NCI-H2107 treated with DMSO at 0.1 percent for 48 hours (cell line): Measurements from ENCODE around the gene TSPYL1.
A peak's percentile ranks its signal among the peaks of the same experiment; 100 is the strongest.
"Not testable (repeated sequence)": the region's sequence is repeated elsewhere in the genome, so short reads cannot be mapped to it uniquely, and the experiment has no call there.

Experiments
- DNase-seq: peaks from one replicate; lab custom pipeline; 2025; ENCODE audit not compliant: unreplicated experiment; lab: John Stamatoyannopoulos, UW

The TSPYL1 gene

DNA sequence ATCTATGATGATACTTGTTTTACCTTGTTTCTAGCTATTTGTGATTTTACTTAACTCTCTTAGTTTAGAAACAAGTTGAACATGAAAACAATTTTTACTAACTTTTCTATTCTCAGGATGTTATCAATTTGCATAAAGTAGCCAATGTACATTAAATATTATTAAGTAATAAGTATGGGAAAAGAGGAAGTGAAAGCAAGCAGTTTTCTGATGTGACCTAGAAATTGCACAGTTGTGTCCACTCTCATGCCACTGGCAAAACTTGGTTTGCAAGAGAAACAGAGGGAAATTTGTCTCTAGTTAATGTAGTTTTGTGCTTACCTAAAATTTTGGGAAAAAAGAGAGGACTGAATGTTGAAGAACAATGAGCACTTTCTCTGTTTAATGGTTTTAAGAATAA, 19.2 kb upstream of the TSPYL1 start:
- DNase-seq = no peak

DNA sequence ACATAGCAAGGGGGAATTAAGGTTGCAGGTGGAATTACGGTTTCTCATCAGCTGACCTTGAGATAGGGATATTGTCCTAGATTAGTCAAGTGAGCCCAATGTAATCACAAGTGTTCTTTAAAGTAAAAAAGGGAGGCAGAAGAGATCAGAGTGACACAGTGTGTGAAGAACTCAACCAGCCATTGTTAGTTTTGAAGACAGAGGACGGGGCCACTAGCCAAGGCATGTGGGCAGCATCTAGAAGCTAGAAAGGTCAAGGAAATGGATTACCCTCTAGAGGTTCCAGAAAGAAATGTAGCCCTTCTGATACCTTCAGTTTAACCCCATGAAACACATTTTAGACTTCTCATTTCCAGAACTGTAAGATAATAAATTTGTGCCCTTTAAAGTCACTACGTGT, 18.5 kb upstream of the TSPYL1 start:
- no peak for DNase-seq

DNA sequence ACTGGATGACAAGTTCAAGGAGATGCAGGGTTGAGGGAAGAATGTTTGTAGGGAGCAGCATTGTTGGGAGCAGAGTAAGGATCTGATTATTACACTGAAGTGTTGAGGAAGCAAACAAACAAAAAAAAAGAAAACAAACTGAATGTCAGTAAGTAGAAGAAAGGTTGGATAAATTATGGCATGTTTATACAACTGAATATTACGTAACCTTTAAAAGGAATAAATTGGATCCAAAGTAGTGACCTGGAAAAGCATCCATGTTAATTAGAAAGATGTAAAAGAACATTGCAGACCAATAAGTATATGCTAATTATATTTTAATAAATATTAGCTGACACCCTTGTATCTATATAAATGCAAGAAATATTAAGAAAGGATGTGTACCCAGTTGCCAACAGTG, 12.8 kb upstream of the TSPYL1 start:
- DNase-seq = no peak

DNA sequence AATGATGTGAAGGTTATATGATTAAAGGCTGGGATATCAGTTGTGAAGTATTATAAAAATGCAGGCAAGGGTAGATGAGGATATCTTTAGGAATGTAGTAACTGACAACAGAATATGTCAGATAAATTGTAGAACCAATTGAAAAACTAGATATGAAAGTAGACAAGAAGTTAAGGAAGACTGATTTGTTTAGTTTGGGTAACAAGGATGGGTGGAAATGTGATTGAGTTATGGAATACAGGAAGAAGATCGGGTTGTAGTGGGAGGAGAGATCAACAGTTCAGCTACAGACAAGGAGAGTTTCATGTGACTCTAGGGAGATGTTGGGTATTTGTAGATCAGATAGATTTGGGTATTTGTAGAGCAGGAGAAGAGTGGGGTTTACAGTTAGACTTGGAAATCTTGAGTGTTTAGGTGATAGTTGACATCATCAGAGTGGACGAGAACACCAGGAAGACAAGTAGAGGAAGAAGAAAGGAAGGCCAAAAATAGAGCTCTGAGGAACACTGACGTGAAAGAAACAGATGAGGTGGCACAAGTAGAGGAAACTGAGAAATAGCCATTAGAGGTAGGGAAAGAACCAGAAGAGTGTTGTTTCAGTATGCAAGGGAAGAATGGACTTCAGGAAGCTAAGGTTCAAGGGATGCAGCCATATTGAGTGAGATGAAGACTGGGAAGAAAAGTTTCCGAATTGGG, 12.1 kb upstream of the TSPYL1 start:
- no peak for DNase-seq

DNA sequence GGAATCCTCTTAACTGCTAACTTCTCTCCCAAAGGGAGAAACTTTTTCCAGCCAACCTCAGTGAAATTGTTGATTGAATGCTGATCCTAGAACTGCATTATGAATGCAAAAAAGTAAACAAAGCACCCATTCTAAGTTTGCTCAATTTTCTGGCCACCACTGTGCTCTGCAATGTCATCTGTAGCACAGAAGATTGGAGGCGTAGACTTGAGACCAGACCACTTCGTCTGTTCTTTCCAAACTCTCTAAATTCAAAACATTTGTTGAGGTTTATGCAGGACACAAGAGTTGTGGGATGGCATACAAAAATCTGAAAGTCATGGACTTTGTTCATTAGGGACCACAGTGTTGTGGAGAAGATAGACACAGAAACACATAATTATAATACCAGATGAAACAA, 11.1 kb upstream of the TSPYL1 start:
- no peak for DNase-seq

DNA sequence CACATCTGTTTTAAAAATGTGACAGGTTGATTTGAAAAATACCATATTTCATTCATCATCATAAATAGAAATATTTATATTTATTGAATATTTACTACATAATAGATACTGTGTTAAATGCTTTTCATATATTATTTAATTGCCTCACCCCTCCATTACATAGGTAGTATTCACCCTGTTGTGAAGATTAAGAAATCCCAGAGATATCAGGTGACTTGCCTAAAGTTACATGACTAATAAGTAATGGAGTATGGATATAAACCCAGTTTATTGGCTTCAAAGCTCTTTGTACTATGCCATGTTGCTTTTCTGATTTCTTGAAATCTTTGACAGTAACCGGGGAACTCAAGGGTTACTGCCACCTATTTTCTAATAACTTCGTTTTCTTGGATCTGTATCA, 10.1 kb upstream of the TSPYL1 start:
- DNase-seq = no peak

DNA sequence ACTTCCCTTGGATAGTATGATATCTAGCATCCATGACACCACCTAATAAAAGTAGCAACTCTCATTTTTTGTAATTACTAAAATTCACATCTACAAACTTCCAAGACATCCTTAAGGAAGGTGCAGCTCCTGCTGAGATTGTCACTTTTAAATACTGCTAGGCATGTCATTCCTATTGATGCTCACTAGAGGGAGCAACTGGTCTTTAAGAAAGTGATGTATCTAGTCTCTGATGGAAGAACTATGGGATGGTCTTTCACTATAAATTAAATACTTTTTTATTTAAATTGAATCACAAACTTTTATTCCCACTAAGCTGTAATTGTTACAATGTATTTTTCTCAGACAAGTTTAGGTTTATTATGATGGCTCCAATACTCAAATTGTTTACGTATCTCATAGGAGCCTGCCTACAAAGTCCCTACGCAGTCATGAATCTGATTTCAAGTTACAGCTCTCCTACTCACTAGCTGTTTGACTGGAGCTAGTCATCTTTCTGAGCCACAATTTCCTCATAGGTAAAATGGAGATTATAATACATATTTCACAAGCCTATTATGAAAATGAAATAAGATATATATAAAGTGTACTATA, 8.1 kb upstream of the TSPYL1 start:
- DNase-seq = peak; percentile 28

DNA sequence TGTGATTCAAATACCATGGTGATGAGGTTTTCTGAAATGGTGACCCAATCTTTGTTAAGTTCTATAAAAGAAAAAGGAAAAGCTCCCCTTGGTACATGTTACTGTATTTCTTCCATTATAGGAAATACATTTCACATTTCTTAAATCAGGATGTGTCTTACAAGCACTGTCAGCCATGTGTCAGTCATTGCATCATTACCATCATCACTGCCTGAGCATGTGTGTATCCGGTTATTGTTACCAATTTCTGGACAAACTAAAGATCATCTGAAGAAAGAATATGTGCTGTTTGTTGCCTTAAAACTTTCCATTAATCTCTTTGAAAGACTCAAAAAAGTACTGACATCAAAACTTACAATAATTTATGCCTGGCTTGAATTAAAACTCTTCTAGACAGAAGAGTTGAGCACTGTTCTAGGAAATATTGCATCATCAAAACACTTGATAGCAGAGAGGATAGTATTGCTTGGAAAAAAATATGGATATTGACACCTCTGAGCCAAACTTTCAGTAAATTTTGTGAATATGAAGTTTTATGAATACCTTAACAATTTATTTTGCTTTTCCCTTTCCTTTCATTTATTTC, 7.1 kb upstream of the TSPYL1 start:
- no peak for DNase-seq

DNA sequence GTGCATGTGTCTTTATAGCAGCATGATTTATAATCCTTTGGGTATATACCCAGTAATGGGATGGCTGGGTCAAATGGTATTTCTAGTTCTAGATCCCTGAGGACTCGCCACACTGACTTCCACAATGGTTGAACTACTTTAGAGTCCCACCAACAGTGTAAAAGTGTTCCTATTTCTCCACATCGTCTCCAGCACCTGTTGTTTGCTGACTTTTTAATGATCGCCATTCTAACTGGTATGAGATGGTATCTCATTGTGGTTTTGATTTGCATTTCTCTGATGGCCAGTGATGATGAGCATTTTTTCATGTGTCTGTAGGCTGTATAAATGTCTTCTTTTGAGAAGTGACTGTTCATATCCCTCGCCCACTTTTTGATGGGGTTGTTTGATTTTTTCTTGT, 5.3 kb upstream of the TSPYL1 start:
- DNase-seq = not testable (repeated sequence)

DNA sequence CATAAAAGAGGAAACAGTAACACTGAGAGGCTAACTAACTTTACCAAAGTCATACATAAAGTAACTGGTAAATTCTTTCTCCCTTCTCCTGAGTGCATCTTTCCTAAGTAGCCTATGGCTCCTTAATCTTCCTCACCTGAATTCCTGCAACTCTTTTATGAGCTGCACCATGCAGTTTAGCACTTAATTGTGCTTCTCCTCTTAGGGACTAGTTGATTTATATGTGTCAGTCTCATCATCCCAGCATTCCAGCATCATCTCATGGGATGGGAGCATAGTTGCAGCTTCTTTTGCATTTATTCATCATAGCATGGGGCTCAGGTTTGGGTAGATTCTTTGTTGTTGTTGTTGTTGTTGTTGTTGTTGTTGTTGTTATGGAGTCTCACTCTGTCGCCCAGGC, 3.5 kb upstream of the TSPYL1 start:
- DNase-seq = no peak

DNA sequence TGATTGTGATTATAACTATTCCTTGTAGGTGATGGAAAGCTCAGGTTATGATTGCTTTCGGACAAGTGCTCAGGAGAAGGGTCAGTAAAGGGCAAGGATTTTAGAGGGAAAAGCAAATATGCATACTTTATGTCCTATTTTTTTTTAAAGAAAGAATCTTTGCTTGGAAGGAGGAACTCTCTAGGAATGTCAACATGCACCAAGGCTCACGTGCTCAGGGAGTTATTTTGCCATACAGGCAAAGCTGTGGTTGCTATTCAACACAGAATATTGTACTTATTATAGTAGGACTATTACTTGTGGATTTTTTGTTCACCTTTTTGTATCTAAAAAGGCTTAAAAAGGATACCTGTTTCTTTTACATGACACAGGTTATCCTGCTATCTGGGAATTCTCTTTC, 3.0 kb upstream of the TSPYL1 start:
- no peak for DNase-seq

DNA sequence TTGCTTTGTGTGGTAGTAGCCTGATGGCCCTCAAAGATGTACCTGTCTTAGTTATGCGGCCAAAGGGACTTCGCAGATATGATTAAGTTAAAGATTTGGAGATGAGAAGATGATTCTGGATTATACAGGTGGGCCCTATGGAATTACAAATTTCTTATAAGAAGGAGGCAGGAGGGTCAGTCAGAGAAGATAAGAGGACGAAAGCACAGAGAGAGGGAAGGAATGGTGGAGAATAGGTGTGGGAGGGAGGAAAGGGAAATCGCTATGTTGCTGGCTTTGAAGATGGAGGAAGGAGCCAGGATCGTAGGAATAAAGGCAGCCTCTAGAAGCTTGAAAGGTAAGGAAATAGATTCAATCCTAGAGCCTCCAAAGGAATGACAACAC, 1.2 kb upstream of the TSPYL1 start:
- DNase-seq = no peak

DNA sequence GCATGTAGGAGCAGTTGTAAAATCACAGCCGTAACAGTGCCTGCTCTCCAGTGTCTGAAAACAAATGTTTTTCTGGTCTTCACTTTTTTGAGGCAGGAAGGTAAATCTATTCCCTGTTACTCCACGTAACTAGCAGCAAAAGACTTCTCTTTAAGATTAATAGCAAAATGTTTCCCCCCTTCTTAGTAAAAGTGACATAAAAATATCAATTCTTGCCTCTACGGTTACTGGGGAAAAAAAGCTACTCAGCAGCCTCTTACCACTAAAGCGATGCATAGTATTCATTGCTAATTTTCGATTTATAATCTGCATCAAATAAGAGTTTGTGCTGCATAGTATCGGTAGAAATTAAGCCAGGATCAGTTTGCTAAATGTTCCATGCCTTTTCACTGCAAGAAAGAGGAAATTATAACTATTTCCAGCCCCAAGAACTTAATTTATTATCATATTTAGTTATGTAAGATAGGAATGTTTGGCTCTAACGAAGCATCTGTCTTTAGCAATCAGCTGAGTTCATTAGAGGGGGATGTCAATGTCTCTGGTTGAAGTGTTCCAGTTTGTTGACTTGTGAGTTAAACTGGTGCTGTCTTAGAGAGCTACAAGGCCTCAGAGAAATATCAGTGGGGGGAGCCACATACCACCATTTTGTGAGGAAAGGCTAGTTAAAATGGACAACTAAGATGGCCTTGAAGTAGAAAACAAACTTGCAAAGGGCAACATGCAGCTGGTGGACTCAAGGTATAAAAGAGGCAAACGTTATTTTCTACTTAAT, 617 bp upstream of the TSPYL1 start:
- no peak for DNase-seq

DNA sequence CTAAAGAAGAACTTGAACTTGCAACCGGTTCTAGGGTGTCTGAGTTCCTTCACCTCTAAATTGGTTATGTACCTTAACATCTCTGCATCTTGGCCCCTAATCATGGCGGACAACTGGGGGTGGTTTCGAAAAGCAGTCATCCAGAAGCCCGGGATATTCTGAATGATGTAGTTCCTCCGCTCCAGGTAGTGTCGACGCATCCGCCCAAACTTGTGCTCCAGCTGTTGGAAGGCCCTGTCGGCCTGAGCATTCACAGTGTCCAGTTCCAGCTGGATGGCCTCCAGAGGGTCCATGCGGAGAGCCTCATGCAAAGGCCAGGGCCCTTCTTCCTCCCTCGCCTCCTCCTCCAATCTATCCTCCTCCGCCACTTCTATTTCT, 887 bp downstream of the TSPYL1 start:
- no peak for DNase-seq

DNA sequence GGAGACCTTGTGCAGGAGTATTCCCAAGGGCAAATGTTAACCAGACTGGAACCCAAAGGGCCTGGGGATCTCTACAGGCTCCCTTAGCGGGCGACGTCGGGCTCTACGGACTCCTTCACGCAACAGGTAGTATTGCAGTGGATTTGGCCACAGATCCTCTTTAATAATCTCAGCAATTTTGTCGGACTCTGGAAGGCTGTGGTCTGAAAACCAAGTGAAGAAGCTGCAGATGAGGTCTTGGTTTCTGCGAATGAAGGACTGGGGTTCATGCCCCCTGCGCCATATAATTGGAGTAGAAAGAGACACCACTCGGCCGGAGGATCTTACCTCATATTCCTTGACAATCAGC, 1.3 kb downstream of the TSPYL1 start:
- DNase-seq = no peak

DNA sequence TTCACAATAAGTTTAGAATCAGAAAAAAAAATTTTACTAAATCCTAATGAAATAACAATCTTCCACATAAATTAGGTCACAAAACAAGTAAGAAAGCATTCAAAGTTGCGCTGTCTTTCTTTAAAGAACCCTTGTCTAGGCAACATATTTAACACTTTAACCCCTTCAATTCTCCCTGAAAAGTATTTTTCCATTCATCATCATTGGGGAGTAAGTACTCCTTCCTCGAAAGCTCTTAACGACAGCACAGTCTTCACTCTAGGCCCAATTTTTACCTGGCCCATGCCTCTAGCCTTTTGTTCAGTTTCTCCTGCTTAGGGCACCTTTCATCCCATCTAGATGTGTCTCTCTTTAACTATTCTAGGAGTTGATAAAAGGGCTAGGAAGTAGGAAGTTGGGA, 2.6 kb downstream of the TSPYL1 start:
- DNase-seq = no peak

DNA sequence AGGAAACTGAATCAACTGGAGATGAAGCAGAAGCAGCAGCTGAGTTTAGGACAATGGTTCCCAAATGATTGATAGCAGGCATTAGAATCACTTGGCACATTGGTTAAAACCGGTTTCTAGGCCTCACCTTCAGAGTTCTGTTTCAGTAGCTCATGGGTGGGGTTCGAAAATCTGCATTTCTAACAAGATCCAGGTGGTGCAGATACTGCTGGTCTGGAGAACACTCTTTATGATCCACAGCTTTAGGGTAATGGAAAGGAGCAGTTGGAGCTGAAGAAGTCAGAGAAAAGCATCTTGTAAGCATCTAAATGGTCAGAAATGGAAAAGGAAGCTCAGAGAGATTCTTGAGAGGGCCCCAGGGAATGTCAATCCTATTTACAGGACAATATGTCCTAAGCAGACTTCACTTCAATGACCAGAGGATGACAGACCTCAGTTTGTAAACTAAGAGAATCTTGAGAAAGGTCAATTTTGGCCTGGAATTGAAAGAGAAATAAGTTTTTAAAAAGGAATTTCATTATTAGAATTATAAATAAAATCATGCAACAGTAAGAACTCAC, 8.5 kb downstream of the TSPYL1 start:
- DNase-seq = no peak

DNA sequence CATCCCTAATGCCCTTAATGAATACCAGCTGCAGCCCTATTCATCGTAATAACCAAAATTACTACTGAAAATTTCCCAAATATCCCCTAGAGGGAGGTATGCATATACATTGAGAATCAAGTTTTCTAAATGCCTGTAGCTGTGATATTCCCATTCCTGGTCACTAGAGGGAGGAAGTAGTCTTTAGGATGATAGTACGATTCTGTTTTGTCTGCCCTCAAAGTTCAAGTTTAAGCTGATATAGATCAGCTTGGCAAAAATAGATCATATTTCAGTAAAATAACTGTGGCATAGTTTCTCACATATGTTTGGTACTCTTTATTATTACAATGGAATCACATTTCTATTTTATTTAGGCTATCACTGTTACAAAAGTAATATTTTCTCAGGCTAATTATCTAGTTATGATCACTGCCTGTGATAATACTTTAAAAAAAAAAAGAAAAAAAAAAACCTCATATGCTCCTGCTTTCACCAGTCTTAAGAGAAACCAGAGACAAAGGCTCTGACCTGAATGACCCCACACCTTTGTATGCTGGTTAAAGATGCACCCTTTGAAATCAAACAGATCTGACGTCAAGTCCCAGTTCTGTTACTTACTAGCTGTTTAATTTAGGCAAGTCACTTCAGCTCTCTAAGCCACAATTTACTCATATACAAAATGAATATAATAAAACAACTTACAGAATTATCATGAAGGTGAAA, 11.0 kb downstream of the TSPYL1 start:
- DNase-seq = peak; percentile 84

DNA sequence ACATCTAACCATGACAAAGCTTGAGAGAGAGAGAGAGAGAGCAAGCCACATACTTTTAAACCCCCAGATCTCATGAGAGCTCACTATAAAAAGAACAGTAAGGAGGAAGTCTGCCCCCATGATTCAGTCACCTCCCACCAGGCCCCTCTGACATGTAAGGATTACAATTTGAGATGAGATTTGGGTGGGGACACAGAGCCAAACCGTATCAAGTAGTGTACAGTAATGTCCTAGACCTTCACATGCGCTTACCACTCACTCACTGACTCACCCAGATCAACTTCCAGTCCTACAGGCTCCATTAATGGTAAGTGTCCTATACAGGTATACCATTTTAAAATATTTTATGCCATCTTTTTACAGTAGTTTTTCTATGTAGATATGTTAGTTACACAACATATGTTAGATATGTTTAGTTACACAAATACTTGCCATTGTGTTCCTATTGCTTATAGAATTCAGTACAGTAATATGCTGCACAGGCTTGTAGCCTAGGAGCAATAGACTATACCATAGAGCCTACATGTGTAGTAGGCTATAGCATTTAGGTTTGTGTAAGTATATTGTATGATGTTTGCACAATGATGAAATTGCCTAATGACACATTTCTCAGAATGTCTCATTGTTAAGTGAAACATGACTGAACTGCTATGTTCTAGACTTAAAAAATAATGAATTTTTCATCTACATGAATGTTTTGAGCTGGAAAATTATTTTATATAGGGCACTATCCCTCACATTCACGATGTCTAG, 11.7 kb downstream of the TSPYL1 start:
- DNase-seq = no peak

DNA sequence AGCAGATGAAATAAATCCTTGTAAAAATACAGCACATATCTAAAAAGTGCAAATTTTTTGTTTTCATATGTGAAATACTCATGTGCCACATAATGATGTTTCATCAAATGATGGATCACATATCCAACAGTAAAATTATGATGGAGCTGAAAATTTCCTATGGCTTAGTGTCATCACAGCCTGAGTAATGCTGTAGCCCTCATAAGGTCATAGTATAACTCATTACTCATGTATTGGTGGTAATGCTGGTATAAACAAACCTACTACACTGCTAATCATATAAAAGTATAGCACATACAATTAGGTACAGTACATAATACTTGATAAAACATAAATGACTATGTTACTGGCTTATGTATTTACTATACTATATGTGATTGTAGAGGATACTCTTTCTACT, 12.9 kb downstream of the TSPYL1 start:
- no peak for DNase-seq
